ENCODE results near the gene DPYD.

Gene DPYD

GRCh38 chr1:97920832-97921571, at the start of gene DPYD:
Gene DPYD (minus strand): TSS chr1:97921034. CDS start chr1:97920922, 112 bp downstream.
- peak; percentile 96 for DNase-seq (ENCODE audit: low spot score)

GRCh38 chr1:97960470-97960869, 39.6 kb upstream of the DPYD start:
- DNase-seq (ENCODE audit: low spot score), result no peak

- peak; percentile 10 for DNase-seq (ENCODE audit: low spot score)
Observed at GRCh38 chr1:97947695-97948094, 26.9 kb upstream of the DPYD start.

DNA sequence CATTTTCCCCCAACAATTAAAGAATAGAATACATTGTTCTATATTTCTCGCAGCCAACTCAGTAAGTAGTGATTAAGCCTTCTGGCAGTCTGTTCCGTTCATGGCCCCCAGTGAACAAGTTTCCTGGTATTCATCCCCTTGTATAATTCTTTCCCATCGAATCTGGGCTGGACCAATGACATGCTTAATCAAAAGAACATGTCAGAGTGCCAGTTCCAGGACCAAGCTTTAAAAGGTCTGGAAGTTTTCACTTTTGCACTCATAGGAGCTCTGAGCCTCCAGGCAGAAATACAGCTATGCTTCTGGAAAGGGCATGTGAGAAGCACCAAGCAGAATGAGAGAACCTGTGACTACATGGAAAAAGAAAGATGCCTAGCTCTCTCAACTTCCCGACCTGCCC, 22.5 kb upstream of the DPYD start:
- DNase-seq (ENCODE audit: low spot score), result peak; percentile 80

- no peak for DNase-seq (ENCODE audit: low spot score)
Observed at GRCh38 chr1:97942161-97943123, 21.6 kb upstream of the DPYD start.

GRCh38 chr1:97938285-97938642, 17.4 kb upstream of the DPYD start:
- no peak for DNase-seq (ENCODE audit: low spot score)

DNA sequence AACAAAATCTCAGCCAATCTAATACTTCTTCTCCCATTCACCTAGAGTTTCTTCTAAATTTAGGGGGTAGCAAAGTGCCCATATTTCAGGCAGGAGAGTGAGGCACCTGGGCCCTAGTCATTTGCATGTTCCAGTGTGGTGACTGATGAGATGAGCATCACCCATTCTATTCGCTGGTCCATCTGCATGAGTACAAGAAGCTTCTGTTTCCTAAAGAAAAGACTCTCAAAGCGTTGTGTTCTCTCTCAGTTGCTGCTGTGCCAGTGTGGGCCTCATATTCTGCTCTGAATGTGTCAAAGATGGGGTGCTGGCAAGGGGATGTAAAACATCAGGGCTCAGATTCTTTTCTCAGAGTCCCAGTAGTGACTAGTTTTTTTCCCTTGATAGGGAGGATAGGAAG, 16.1 kb upstream of the DPYD start:
- no peak for DNase-seq (ENCODE audit: low spot score)

DNA sequence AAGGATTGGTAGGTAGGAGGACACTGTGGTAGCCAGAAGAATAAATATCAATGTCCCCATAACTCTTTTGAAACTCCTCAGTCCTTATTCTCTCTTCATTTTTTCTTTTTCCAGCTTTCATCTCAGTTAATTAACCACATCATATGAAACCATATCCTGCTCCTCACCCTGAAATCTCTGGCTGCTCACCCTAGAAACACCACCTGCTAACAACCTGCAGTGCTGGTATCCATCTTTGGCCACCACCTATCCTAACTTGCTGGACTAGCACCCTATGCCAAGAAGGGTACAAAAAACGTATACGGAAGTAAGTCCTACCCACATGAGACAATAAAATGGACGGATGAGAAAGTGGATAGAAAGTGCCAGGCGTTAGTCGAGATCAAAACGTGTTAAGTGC, 13.7 kb upstream of the DPYD start:
- no peak for DNase-seq (ENCODE audit: low spot score)

DNA sequence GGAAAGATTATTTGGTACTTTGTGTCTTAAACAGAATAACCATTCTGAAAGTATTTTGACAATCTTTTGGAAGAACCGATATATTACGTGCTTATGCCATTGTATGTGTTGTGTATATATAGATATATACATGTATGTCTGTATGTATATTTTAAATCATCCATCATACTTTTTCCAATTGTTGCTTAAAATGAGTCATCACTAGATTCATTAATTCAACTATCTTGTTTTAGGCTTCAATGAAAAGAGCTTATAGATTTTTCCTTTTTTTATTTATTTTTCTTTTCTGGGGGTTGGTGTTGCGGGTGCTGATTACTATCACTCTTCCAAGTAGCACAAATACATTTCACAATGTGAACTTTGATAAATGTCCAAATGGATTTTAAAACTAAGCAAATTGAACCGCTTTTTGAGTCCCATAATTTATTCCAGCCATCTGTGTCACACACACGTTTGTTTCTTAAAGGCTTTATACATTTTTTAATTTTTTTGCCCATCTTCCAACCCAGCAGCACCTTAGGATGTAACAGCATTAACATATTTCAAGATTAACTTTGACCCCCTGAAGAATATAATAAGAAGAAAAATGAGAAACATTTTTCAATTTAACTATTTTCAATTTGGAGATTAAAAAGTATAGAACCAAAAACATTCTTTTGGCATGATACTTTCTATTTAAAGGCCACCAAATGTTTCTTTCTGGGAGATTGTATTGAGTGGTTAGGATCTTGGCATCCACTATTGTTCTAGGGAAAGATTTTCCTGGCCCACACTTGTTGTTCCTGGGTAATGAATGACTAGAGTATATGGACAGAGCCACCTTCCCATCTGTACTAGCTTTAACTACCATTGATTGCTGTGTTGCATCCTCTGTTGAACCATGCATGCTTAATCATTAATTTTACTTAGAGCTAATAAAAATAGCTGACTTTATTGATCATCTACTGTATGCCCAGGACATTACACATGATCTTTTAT, 9.3 kb upstream of the DPYD start:
- DNase-seq (ENCODE audit: low spot score), result no peak

GRCh38 chr1:97926017-97926708, 5.3 kb upstream of the DPYD start:
- no peak for DNase-seq (ENCODE audit: low spot score)

DNA sequence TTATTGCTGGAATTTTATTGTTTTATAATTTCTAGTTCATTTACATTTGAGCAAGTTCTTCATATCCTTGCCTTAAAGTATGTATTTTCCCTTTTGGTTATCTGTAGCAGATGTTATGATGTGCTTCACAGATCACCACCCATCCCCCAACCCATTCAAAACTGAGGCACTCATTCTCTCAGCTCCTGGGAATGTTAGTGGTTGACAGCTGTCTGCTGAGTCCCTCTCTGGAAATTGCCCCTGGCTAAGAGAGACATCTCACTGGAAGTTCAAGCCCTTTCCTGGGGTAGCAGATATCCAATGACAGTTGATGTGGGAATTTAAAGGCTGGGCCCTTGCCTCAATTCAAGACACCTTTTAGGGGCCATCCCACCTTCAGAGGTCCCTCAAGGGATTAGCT, 4.3 kb upstream of the DPYD start:
- no peak for DNase-seq (ENCODE audit: low spot score)

- DNase-seq (ENCODE audit: low spot score), result no peak
Observed at GRCh38 chr1:97923811-97924210, 3.0 kb upstream of the DPYD start.

- no peak for DNase-seq (ENCODE audit: low spot score)
Observed at GRCh38 chr1:97920276-97920831, 480 bp downstream of the DPYD start.

- DNase-seq (ENCODE audit: low spot score), result no peak
Observed at GRCh38 chr1:97919585-97920261, 1.1 kb downstream of the DPYD start.

- DNase-seq (ENCODE audit: low spot score), result no peak
Observed at GRCh38 chr1:97918961-97919360, 1.9 kb downstream of the DPYD start.

DNA sequence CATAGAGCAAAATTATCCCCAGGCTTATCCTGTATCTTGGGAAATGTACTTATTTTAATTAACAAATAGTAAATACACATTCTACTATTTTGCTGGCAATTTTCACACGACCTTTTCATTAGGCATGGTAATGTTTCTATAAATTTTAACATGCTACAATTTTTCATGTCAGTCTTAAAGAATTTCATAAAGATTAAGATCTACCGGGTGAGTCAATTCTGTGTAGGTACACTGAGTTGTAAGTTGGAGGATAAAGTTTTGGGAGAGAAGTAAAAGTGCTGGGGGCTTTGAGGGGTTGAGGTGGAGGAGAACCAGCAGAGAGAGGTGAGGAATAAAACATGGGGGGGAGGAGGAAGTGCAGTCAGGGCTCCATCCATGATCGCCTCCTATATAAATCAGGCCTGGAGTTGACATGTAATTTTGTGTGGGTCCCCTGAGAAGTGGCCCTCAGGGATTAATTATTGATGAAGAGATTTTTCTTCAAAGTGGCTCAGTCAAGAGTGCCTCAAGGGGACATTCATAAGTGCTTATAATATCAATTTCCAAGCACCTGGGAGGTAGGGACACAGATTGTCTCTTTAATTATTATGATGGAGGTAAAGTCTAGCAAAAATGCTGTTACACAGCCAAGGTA, 7.2 kb downstream of the DPYD start:
- DNase-seq (ENCODE audit: low spot score), result no peak

GRCh38 chr1:97911266-97912215, 9.3 kb downstream of the DPYD start:
- DNase-seq (ENCODE audit: low spot score), result no peak

GRCh38 chr1:97909266-97909665, 11.6 kb downstream of the DPYD start:
- DNase-seq (ENCODE audit: low spot score), result no peak

GRCh38 chr1:97907886-97908285, 12.9 kb downstream of the DPYD start:
- DNase-seq (ENCODE audit: low spot score), result no peak

All from AG20443 (cell line).